NCI-H226 (cell line): ENCODE results near the gene ACAT1.
"Not testable (repeated sequence)": the region's sequence is repeated elsewhere in the genome, so short reads cannot be mapped to it uniquely, and the experiment has no call there.

Source experiments
- DNase-seq: peaks from one replicate; pipeline ENCODE4 v3.0.0-alpha.2; 2015

Gene ACAT1

GRCh38 chr11:108121274-108122155 lies at the start of gene ACAT1:
Gene ACAT1, plus strand, starts transcription at chr11:108121567. Its CDS starts 40 bp downstream, at chr11:108121607.
- peak; percentile 89 for DNase-seq

GRCh38 chr11:108084811-108085210 lies 36.6 kb upstream of the ACAT1 start:
- no peak for DNase-seq

GRCh38 chr11:108085672-108086071 lies 35.7 kb upstream of the ACAT1 start:
- no peak for DNase-seq

GRCh38 chr11:108092134-108092533 lies 29.2 kb upstream of the ACAT1 start:
- no peak for DNase-seq

- DNase-seq, result no peak
Measured at GRCh38 chr11:108093128-108093904, 28.1 kb upstream of the ACAT1 start.

- no peak for DNase-seq
Measured at GRCh38 chr11:108097179-108097578, 24.2 kb upstream of the ACAT1 start.

GRCh38 chr11:108101090-108101775 lies 20.1 kb upstream of the ACAT1 start:
- DNase-seq, result no peak

- DNase-seq, result no peak
Measured at GRCh38 chr11:108111126-108111525, 10.2 kb upstream of the ACAT1 start.

- no peak for DNase-seq
Measured at GRCh38 chr11:108112057-108112456, 9.3 kb upstream of the ACAT1 start.

GRCh38 chr11:108115500-108116140 lies 5.7 kb upstream of the ACAT1 start:
- DNase-seq, result peak; percentile 86

GRCh38 chr11:108117746-108118371 lies 3.5 kb upstream of the ACAT1 start:
- DNase-seq, result peak; percentile 18

- not testable (repeated sequence) for DNase-seq
Measured at GRCh38 chr11:108120936-108121273, 462 bp upstream of the ACAT1 start.

GRCh38 chr11:108122166-108122628 lies 830 bp downstream of the ACAT1 start:
- no peak for DNase-seq

- DNase-seq, result no peak
Measured at GRCh38 chr11:108125096-108125495, 3.7 kb downstream of the ACAT1 start.

- DNase-seq, result no peak
Measured at GRCh38 chr11:108128772-108129171, 7.4 kb downstream of the ACAT1 start.

- DNase-seq, result no peak
Measured at GRCh38 chr11:108131993-108132392, 10.6 kb downstream of the ACAT1 start.

GRCh38 chr11:108132993-108133538 lies 11.7 kb downstream of the ACAT1 start:
- not testable (repeated sequence) for DNase-seq

- DNase-seq, result no peak
Measured at GRCh38 chr11:108135845-108136544, 14.6 kb downstream of the ACAT1 start.

GRCh38 chr11:108137212-108137611 lies 15.8 kb downstream of the ACAT1 start:
- DNase-seq, result no peak

GRCh38 chr11:108142304-108142703 lies 20.9 kb downstream of the ACAT1 start:
- no peak for DNase-seq

GRCh38 chr11:108144615-108145014 lies 23.2 kb downstream of the ACAT1 start:
- no peak for DNase-seq
